HUDEP-2 (cell line): ENCODE results near the gene CELF4.

Experiments
- DNase-seq, 76 experiments: peaks; one replicate each; lab custom pipeline; 2025; ENCODE audit not compliant: unreplicated experiment in 76 of 76; lab: John Stamatoyannopoulos, UW

The CELF4 gene

GRCh38 chr18:37425222-37425621, 140.4 kb downstream of the CELF4 start:
- DNase-seq: no peak

DNA sequence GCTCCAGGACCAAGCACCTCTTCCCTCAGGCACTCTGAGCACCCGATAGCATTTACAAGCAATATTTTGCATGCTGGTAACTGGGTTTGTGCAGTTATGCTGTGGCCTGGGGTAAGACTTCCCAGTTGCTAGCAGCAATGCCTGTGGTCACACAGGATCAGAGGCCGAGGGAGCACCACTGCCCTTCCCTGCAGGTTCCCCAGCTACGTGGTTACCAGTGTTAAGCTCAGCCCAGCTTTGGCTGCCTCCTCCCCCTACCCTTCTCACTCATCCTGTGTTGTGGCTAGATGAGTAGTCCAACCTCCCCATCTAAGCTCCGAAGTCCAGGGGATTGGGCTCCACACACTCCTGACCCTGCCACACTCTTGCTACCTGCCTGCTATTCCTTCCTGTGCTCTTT, 141.1 kb downstream of the CELF4 start:
- no peak for DNase-seq

DNA sequence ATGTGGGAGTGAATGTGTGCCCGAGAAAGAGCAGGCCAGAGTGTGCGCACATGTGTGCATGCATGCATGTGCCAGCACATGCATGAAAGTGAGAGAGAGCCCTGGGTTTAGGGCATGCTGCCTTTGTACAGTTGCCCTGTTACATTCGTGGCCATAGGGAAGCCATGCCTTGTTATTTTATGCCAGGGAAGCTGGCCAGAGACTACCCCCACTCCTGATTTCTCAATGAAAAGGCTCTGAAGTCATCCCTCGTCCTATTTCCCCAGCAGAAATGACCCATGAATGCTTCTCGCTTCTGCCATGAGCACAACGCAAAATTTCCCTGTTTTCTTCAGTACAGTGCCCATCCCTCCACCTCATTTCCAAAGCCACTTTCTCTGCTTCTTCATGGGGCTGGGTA, 143.0 kb downstream of the CELF4 start:
- DNase-seq: no peak

- DNase-seq: no peak
These were observed 143.5 kb downstream of the CELF4 start for GRCh38 chr18:37422116-37422515.

DNA sequence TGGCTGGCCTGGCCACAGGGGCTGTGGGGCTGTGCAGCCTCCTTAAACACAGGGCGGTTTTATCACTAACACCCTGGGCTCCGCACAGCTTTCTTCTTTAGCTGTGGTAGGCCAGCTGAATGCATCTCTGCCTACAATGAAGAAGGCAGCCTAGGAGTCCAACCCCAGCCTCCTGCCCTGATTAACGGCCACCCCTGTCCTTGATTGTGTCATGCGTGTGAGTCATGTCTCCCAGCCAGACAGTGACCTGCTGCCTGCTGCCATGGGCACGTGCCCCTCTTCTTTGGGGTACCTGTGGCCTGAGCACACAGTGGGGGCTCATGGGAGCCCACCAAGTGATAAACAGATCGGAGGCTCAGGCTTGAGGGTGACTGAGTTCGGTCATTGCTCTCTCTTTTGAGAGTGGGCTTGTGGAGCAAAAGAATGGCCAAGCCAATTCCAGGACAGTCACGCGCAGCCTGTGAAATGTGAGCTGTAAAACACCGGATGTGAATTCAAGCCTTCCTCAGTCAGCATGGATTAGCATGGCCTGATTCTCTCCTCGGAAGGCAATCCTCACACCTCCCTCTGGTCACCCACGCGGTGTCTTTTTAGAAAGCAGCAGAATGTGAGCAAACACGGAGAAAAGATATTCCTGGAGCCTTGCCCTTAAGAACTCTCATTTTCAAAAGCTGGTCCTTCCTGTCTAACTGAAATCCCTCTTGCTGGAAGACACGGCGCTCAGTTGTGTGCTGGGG, 144.1 kb downstream of the CELF4 start:
- no peak for DNase-seq

DNA sequence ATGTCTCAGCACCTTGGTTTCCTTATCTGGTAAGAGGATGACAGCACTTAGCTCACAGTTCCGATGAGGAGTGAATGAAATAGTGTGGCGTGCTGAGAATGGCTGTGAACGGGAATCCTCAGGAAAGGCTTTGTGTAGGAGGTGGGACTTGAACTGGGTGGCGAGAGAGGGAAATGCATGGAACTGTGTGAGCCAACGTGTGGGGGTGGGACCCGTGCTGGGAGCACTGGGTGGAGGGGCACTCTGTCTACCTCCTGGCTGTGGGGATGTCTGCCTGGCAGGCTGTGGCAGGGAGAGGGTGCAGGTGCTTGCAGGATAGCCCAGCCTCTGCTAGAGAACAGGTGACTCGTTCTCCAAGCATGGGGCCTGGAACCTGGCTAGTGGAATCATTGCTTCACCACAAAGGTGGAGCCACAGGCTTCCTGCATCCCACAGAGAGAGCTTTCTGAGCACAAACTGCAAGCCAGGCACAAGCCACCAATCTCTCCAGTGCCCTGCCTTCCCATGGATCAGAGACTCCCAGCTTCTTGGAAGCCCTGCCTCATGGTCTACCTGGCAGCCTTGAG, 145.2 kb downstream of the CELF4 start:
- DNase-seq: no peak

DNA sequence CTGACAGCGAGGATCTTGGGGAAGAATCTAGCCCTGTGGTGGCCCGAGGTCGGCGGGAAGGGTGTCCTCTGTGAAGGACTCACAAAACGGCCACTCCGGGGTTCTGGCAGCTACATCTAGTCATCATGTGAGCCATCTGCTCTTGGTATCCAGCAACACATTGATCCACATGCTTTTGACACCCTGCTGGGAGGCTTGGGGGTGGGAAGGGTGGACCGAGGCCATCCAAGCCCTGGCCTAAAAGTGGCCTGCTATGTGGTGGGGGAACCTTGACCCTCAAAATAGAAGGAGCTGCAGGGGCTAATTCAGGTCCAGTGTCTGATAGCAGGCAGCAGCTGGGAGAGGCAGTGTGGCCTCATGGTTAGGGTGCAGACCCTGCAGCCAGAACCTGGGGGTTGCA, 145.7 kb downstream of the CELF4 start:
- no peak for DNase-seq

GRCh38 chr18:37419315-37419714, 146.3 kb downstream of the CELF4 start:
- no peak for DNase-seq

GRCh38 chr18:37414816-37415215, 150.8 kb downstream of the CELF4 start:
- no peak for DNase-seq

DNA sequence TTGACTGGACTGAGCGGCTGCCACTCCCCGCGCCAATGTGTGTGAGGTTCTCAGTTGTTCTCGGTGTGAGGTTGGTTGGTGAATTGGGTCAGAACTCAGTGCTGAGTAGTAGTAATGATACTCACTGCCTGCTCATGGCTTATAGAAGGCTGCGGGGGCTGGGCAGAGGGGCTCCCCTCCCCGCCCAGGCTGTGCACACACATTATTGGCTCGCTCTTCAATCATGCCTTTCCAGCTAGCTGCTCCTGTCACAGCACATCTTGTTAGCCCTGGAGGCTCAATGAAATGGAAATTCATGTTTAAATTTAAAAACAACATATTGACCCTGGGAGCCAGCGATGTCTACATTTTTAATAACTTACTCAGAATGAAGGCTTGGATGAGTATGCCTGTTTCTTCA, 152.8 kb downstream of the CELF4 start:
- DNase-seq: no peak

DNA sequence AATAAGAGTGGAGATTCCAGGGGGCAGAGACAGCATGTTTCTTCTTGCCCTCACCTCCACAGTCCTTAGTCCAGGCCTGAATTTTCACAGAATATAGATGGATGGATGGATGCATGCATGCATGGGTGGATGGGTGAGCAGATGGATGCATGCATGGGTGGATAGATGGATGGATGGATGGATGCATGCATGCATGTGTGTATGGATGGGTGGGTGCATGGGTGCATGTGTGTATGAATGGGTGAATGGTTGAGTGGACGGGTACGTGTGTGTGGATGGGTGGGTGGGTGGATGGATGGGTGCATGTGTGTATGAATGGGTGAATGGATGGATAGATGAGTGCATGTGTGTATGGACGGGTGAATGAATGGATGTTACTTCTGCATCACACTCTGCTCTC, 153.3 kb downstream of the CELF4 start:
- no peak for DNase-seq

DNA sequence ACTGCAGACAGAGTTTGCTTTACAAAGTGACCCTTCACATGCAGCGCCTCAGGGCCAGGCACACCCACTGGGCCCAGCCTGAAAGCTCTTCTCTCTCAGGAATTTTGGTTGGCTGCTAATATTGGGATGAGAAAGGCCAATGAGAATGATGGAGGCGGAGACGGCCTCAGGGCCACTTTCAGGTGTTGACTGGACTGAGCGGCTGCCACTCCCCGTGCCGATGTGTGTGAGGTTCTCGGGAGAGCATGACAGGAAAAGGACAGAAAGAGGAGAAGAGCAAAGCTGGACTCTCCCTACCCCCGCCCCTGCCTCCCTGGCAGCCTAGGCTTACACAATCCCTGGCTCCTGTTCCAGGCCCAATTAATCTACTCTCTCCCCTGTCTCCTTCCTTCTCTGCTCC, 155.7 kb downstream of the CELF4 start:
- no peak for DNase-seq

DNA sequence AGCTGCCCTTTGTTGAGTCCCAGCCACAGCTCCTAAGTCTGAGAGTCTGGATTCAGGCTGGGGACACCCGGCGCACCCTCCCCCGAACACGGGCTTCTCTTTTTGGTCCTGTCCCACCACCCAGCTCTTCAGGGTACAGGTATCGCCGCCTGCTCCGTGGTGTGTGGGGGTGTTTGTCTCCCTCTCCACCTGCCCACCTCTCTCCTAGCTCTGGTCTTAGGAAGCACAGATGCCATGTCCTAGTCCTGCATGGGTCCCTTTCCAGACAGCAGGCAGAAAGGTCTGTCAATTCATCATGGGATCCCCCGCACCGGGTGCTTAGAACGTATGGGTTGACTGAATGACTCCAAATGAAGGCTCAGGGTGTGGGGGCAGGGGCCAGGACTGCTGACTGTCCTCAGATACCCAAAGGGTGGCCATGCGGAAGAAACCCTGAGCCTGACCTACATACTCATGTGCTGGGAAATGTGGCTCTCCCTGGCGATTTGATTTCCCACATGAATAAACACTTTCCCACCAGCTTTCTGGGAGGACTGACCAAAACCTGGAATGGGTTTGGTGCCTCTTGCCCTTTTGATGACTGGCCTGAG, 156.8 kb downstream of the CELF4 start:
- no peak for DNase-seq

DNA sequence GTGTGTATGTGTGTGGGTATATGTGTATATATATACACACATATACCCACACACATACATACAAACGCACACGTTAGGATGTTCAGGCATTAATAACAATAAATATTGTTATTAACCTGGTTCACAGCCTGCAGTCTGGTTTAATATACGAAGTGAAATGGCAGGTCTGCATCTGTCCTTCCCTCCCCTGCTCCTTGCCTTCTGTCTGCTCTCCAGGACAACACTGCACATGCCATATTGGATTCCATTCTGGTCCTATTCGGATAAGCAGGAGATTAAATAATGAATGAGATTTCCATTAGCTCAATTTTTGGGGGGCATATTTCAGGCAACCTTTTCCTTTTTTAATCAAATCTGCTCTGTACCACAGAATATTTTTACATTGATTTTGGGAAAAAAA, 158.0 kb downstream of the CELF4 start:
- no peak for DNase-seq

GRCh38 chr18:37405772-37406171, 159.8 kb downstream of the CELF4 start:
- DNase-seq: no peak

DNA sequence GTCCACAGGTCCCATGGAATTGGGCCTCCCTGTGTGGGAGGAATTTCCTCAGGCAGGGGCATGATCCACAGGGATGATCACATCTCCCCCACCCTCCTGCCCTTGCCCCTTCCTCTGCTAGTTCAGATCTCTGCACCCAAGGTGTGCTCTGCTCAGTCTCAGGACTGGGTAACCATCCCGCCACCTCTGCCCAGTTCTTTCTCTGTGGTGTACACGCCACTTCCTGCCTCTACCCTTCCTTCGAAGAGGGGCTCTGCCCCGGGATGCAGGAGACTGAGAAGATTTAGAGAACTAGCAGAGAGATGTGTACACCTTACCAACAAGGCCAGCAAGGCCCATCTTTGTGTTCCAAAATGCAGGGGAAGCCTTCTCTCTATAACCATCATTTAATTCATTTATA, 160.4 kb downstream of the CELF4 start:
- DNase-seq: no peak

GRCh38 chr18:37403788-37404187, 161.8 kb downstream of the CELF4 start:
- DNase-seq: no peak

DNA sequence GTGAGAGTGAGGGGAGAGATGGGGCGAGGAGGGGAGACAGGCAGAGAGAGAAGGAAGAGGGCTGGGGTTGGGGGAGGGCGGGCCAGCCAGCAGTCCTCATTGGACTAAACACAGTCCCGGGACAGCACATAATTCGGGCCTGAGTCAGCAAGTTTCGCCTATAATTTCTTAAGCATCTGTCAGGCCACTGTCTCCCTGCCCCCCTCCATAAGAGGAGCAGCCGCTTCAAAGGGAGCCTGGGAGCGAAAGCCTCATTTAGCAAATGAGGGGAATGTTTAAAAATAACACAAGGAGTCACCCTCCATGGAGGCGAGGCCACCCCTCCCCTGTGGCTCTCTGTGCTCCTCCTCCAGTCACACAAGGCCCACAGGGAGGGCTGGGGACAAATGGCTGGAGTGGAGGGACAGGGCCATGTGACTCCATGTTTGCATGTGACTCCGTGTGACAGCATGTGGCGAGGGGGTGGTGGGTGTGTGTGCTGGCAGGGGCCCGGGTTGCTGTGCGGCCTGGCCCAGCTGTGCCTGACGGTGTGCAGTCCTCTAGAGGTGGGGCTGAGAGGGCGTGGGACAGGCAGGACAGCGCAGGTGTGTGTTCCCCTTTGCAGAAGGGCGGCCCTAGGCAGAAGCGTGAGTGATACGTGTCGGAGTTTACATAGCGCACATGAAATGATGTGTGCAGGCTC, 162.4 kb downstream of the CELF4 start:
- DNase-seq: no peak

- no peak for DNase-seq
These were observed 162.9 kb downstream of the CELF4 start for GRCh38 chr18:37402735-37403099.

DNA sequence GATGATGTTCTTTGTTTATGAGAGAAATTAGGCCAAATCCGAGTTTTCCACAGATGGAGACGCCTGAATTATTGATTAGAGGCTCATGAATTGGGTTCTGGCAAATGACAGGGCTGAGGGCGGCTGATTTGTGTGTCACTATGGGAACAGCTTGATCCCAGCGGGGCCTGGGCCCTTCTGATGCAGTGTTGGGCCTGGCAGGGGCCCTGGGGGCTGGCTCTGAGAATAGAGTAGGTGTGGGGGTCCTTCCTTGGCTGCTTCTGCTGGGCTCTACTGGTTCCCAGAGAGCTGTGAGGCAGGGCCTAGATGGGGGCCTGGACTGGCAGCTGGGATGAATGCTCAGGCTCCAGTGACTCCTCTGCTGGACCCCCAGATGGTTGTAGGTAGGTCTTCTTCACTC, 164.8 kb downstream of the CELF4 start:
- DNase-seq: no peak

DNA sequence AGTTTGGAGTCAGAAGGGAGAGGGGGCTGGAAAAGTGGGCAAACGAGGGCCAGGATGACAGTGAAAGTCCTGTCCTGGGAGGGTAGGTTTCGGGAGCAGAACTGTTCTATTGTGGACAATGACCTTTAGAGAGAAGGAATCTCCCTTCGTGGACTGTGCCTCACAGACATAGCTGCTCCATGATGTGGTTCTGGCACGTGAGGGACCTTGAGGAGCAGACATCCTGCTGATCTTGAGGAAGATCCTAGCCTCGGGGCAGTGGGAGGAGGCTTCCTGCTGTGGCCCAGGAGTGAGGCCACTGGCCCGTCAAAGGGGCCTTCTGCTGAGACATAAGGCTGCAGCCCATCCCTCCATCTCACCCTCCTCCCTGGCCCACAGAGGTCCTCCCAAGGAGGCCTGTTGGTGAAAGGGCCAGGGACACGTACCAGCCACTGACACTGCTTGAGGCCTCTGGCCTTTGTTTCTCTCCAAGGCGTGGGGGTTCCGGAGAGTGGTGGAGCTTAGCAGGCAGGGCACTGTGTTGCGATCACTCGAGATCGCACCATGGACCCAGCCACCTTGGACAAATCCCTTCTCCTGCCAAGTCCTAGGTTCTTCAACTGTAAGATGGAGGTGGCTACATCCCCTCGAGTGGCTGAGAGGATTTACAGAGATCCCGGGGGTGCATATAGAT, 167.2 kb downstream of the CELF4 start:
- DNase-seq: no peak
